IMR-90 (cell line): Measurements from ENCODE around the gene ARHGEF4. TPM values are rescaled to one million over a fixed set of nuclear protein-coding genes. Genes with fewer than 3 reads are reported as not detected.

Experiments
- ATAC-seq: fragments of 200-7000 bp; cut with Tn5 transposase; 2 replicates; pipeline ENCODE4 v1.9.1; 2020; ENCODE audit warnings: low read depth, mild to moderate bottlenecking, moderate library complexity
- BruUV-seq: library from RNA; stranded (reverse); fragments of 400-500 nt; replicated peaks from 2 replicates; lab custom pipeline; 2021; lab: Mats Ljungman, UMichigan
- CTCF ChIA-PET: fragments of 300-600 bp; formaldehyde crosslinking; extraction: SDS; loops from one replicate; lab custom pipeline; 2021; ENCODE audit warnings: antibody characterized with exemption; lab: Yijun Ruan, JAX
- POLR2A ChIA-PET: fragments of 300-600 bp; sonication (Branson Sonifier 250); formaldehyde crosslinking; loops from one replicate; lab custom pipeline; 2022; ENCODE audit warnings: antibody characterized with exemption; ENCODE audit not compliant: unreplicated experiment; lab: Charles Lee
- DNase-seq: peaks from one replicate; pipeline ENCODE4 v3.0.0; 2013
- H2AFZ ChIP-seq: replicated peaks from 2 replicates; pipeline ENCODE3; 2013; ENCODE audit warnings: low read length, mild to moderate bottlenecking; ENCODE audit not compliant: poor library complexity
- H2AK5ac ChIP-seq: 2 replicates; pipeline ENCODE4 v1.6.1; 2013; ENCODE audit warnings: low read depth, low read length, inconsistent platforms
- H2AK9ac ChIP-seq: replicated peaks from 2 replicates; pipeline ENCODE3; 2013; ENCODE audit warnings: mild to moderate bottlenecking, low read depth, low read length, moderate library complexity; ENCODE audit not compliant: poor library complexity
- H2BK120ac ChIP-seq: 2 replicates; pipeline ENCODE4 v1.6.1; 2013; ENCODE audit warnings: low read depth, low read length, inconsistent platforms
- H2BK15ac ChIP-seq: 3 replicates; pipeline ENCODE4 v1.6.1; 2013; ENCODE audit warnings: low read depth, low read length, inconsistent platforms
- H2BK20ac ChIP-seq: 2 replicates; pipeline ENCODE4 v1.6.1; 2013; ENCODE audit warnings: low read depth, mild to moderate bottlenecking, inconsistent platforms, low read length, moderate library complexity
- H2BK5ac ChIP-seq: 2 replicates; pipeline ENCODE4 v1.6.1; 2013; ENCODE audit warnings: mild to moderate bottlenecking, low read depth, low read length, inconsistent platforms; ENCODE audit not compliant: poor library complexity, severe bottlenecking
- H3K14ac ChIP-seq: replicated peaks from 2 replicates; pipeline ENCODE4 v1.6.1; 2013; ENCODE audit warnings: low read depth, low read length, inconsistent platforms
- H3K18ac ChIP-seq: 2 replicates; pipeline ENCODE4 v1.6.1; 2013; ENCODE audit warnings: low read depth, low read length, control low read depth
- H3K23ac ChIP-seq: 2 replicates; pipeline ENCODE4 v1.6.1; 2013; ENCODE audit warnings: low read depth, low read length, inconsistent platforms
- H3K27ac ChIP-seq: 2 replicates; pipeline ENCODE4 v1.5.1; 2013; ENCODE audit warnings: mild to moderate bottlenecking, control low read depth, low read length; ENCODE audit not compliant: insufficient read depth
- H3K27me3 ChIP-seq: 2 replicates; pipeline ENCODE4 v1.6.1; 2013; ENCODE audit warnings: low read length; ENCODE audit not compliant: control insufficient read depth, insufficient read depth
- H3K36me3 ChIP-seq: 2 replicates; pipeline ENCODE4 v1.6.1; 2013; ENCODE audit warnings: low read length, mixed read lengths; ENCODE audit not compliant: control insufficient read depth, insufficient read depth
- H3K4ac ChIP-seq: 2 replicates; pipeline ENCODE4 v1.6.1; 2013; ENCODE audit warnings: low read depth, low read length, inconsistent platforms
- H3K4me1 ChIP-seq: 2 replicates; pipeline ENCODE4 v1.6.1; 2013; ENCODE audit warnings: low read length, mixed read lengths; ENCODE audit not compliant: control insufficient read depth, insufficient read depth
- H3K4me2 ChIP-seq: 2 replicates; pipeline ENCODE4 v1.6.1; 2013; ENCODE audit warnings: low read depth, mild to moderate bottlenecking, control low read depth, low read length, moderate library complexity
- H3K4me3 ChIP-seq: 2 replicates; pipeline ENCODE4 v1.5.1; 2013; ENCODE audit warnings: low read depth, mild to moderate bottlenecking, control low read depth, low read length, moderate library complexity; ENCODE audit not compliant: insufficient read depth
- H3K56ac ChIP-seq: 2 replicates; pipeline ENCODE4 v1.6.1; 2013; ENCODE audit warnings: low read length, inconsistent platforms; ENCODE audit not compliant: insufficient read depth; ENCODE audit errors: extremely low read depth
- H3K79me1 ChIP-seq, 2 experiments: 2 replicates each; pipeline ENCODE4 v1.6.1; 2013; ENCODE audit warnings: low read length in 2 of 2, inconsistent platforms in 1 of 2, low read depth in 1 of 2
- H3K9ac ChIP-seq: 2 replicates; pipeline ENCODE4 v1.6.1; 2013; ENCODE audit warnings: low read depth, low read length, control low read depth
- H3K9me1 ChIP-seq: 2 replicates; pipeline ENCODE4 v1.6.1; 2013; ENCODE audit warnings: low read length, inconsistent platforms; ENCODE audit not compliant: insufficient read depth
- H3K9me3 ChIP-seq: 2 replicates; pipeline ENCODE4 v1.6.1; 2013; ENCODE audit warnings: low read length; ENCODE audit not compliant: control insufficient read depth, insufficient read depth
- H4K20me1 ChIP-seq: 2 replicates; pipeline ENCODE4 v1.6.1; 2013; ENCODE audit warnings: low read length, inconsistent platforms; ENCODE audit not compliant: insufficient read depth
- H4K5ac ChIP-seq: 2 replicates; pipeline ENCODE4 v1.6.1; 2013; ENCODE audit warnings: mild to moderate bottlenecking, low read depth, low read length, control low read depth
- H4K8ac ChIP-seq, 2 experiments: 2 replicates each; pipeline ENCODE4 v1.6.1; 2013; ENCODE audit warnings: low read depth in 2 of 2, low read length in 2 of 2, control low read depth in 1 of 2, inconsistent platforms in 1 of 2
- H4K91ac ChIP-seq: 2 replicates; pipeline ENCODE4 v1.6.1; 2013; ENCODE audit warnings: low read depth, low read length, inconsistent platforms; ENCODE audit not compliant: insufficient read depth
- MAZ ChIP-seq: IDR thresholded peaks from 2 replicates; pipeline ENCODE4 v1.6.1; 2012; ENCODE audit warnings: low read depth, mild to moderate bottlenecking, low read length, improper control_type of control experiment, moderate library complexity, borderline replicate concordance
- SMC3 ChIP-seq: fragments of 150-350 bp; IDR thresholded peaks from 2 replicates; pipeline ENCODE4 v1.6.1; 2016; ENCODE audit warnings: low read depth, mild to moderate bottlenecking, antibody characterized with exemption, low read length, moderate library complexity
- dilution Hi-C: fragments of 300-500 bp; cut with HindIII; formaldehyde crosslinking; loops from one replicate; pipeline ENCODE4 v1.14.3; 2018; ENCODE audit warnings: low sequenced_read_pairs; ENCODE audit not compliant: unreplicated experiment
- in situ Hi-C: fragments of 300-500 bp; cut with MboI; formaldehyde crosslinking; loops from 3 replicates; pipeline ENCODE4 v1.14.3; 2019; ENCODE audit warnings: low sequenced_read_pairs, inconsistent platforms, mixed read lengths
- intact Hi-C: fragments of 100-400 bp; cut with micrococcal nuclease; formaldehyde crosslinking; loops from 2 replicates; pipeline ENCODE4 v1.10.0; 2022
- polyA plus RNA-seq, 3 experiments: library from polyadenylated mRNA; depleted of rRNA; stranded (reverse); fragments of >200 nt; gene quantifications; 2 replicates each; pipeline ENCODE4 v1.2.3, GENCODE V29; 2012; ENCODE audit warnings: low replicate concordance in 1 of 3
- total RNA-seq: library from RNA; depleted of rRNA; stranded (reverse); fragments of >200 nt; gene quantifications from 2 replicates; pipeline ENCODE4 v1.2.3, GENCODE V29; 2012

ARHGEF4 gene
- total and polyA plus RNA-seq, 2 of the 4 experiments (the other 2 are of a cell fraction): 2.7 to 5.0 TPM

GRCh38 chr2:130936451-130936850 is 99.7 kb downstream of the ARHGEF4 start:
- no peak overlapping the region for H2AK5ac ChIP-seq
- H3K18ac ChIP-seq: no peak overlapping the region
- no peak overlapping the region for H3K4me2 ChIP-seq
- H3K4ac ChIP-seq: no peak overlapping the region
- no peak overlapping the region for H2AK9ac ChIP-seq
- H3K9me1 ChIP-seq: no peaks in the 10 kb centered on the region
- H2BK20ac ChIP-seq: no peak overlapping the region
- no peak overlapping the region for H3K56ac ChIP-seq
- no TSS peak for BruUV-seq
- no peak overlapping the region for H4K5ac ChIP-seq
- H3K9me3 ChIP-seq: no peaks in the 10 kb centered on the region
- no peak overlapping the region for H4K91ac ChIP-seq
- ATAC-seq (no peak), DNase-seq (no peak)
- H4K20me1 ChIP-seq: no peaks in the 10 kb centered on the region
- H4K8ac ChIP-seq: no peak overlapping the region
- no peak overlapping the region for H2BK120ac ChIP-seq
- dilution Hi-C loops (no loop called here), in situ Hi-C loops (no loop called here), intact Hi-C loops (no loop called here)
- H3K4me1 ChIP-seq: no peaks in the 10 kb centered on the region
- H3K36me3 ChIP-seq: no peaks in the 10 kb centered on the region
- H3K23ac ChIP-seq: no peak overlapping the region
- ChIA-PET POLR2A (no interaction called here), CTCF (no interaction called here)
- no peak overlapping the region for H3K9ac ChIP-seq
- H2BK15ac ChIP-seq: no peak overlapping the region
- no peaks in the 10 kb centered on the region for H3K79me1 ChIP-seq
- no peaks in the 10 kb centered on the region for H3K27me3 ChIP-seq
- H3K14ac ChIP-seq: no peak overlapping the region
- H2AFZ ChIP-seq: no peak overlapping the region
- H3K4me3 ChIP-seq: no peak overlapping the region
- no peak overlapping the region for H2BK5ac ChIP-seq
- H3K27ac ChIP-seq: no peak overlapping the region
- TF ChIP-seq MAZ (no peak), SMC3 (no peak)
